ENCODE measurements around the gene TIAM2.
"Not testable (repeated sequence)": the region's sequence is repeated elsewhere in the genome, so short reads cannot be mapped to it uniquely, and the experiment has no call there.

GRCh38 chr6:155218711-155219110 is 223.6 kb downstream of the TIAM2 start:
- TF ChIP-seq, protein P1, sequence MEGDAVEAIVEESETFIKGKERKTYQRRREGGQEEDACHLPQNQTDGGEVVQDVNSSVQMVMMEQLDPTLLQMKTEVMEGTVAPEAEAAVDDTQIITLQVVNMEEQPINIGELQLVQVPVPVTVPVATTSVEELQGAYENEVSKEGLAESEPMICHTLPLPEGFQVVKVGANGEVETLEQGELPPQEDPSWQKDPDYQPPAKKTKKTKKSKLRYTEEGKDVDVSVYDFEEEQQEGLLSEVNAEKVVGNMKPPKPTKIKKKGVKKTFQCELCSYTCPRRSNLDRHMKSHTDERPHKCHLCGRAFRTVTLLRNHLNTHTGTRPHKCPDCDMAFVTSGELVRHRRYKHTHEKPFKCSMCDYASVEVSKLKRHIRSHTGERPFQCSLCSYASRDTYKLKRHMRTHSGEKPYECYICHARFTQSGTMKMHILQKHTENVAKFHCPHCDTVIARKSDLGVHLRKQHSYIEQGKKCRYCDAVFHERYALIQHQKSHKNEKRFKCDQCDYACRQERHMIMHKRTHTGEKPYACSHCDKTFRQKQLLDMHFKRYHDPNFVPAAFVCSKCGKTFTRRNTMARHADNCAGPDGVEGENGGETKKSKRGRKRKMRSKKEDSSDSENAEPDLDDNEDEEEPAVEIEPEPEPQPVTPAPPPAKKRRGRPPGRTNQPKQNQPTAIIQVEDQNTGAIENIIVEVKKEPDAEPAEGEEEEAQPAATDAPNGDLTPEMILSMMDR (IDR thresholded peaks at IDR 0.05): not testable (repeated sequence)
- not testable (repeated sequence) for TF ChIP-seq POLR2A, POLR2AphosphoS5, EP300 (IDR thresholded peaks at IDR 0.05)
